ENCODE results near the gene TARBP1. TPM values are rescaled to one million over a fixed set of nuclear protein-coding genes. Genes with fewer than 3 reads are reported as not detected.

TARBP1 gene
- total and polyA plus RNA-seq, 2 donors (not counting 1 experiment from before 2014, with no cell fraction given): 35.4 to 71.5 TPM

DNA sequence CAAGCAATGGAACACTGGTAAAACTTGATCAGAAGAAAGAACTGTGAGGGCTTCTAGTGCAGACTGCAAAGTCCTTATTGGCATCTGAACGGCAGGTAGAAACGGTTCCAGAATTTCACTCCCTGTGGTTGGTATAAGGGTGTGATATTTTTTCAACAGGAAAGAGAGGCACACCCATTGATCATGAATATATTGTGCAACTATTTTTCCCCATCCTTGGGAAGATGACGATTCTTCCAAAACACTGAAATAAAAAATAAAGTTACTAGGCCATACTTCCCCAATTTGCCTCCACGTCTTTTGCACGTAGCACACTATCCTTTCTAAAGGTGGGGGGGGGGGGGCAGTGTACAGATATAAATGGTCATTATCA, 49.6 kb downstream of the TARBP1 start:
- H3K79me2 ChIP-seq (ENCODE audit: control insufficient read depth, insufficient read depth, low read length): no peaks in the 10 kb centered on the region
- no peaks in the 10 kb centered on the region for H4K20me1 ChIP-seq (ENCODE audit: control insufficient read depth, insufficient read depth, low read length, poor library complexity, severe bottlenecking)
- POLR2A ChIA-PET: no interaction called here
- no peaks in the 10 kb centered on the region for H3K27me3 Mint-ChIP-seq
- H3K4me1 Mint-ChIP-seq: peaks cover 8% of the 10 kb centered on the region
- intact Hi-C loops (cut with micrococcal nuclease): no loop called here
- no peak overlapping the region for H3K27ac Mint-ChIP-seq
- no peak for TF ChIP-seq EZH2 (IDR thresholded peaks at IDR 0.05; ENCODE audit: borderline replicate concordance, insufficient read depth, low read depth, low read length, poor library complexity, severe bottlenecking)
- TF ChIP-seq, protein P1, sequence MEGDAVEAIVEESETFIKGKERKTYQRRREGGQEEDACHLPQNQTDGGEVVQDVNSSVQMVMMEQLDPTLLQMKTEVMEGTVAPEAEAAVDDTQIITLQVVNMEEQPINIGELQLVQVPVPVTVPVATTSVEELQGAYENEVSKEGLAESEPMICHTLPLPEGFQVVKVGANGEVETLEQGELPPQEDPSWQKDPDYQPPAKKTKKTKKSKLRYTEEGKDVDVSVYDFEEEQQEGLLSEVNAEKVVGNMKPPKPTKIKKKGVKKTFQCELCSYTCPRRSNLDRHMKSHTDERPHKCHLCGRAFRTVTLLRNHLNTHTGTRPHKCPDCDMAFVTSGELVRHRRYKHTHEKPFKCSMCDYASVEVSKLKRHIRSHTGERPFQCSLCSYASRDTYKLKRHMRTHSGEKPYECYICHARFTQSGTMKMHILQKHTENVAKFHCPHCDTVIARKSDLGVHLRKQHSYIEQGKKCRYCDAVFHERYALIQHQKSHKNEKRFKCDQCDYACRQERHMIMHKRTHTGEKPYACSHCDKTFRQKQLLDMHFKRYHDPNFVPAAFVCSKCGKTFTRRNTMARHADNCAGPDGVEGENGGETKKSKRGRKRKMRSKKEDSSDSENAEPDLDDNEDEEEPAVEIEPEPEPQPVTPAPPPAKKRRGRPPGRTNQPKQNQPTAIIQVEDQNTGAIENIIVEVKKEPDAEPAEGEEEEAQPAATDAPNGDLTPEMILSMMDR (IDR thresholded peaks at IDR 0.05): no peak
- H3K9me3 Mint-ChIP-seq (ENCODE audit: insufficient read depth): no peaks in the 10 kb centered on the region
- WGBS (ENCODE audit: insufficient coverage): no CpG with 5 or more reads among the region's 5 CpGs
- ATAC-seq (ENCODE audit: low read depth) (no peak), DNase-seq (no peak)
- H3K9me3 ChIP-seq (ENCODE audit: control extremely low read depth in 1 of 3, control insufficient read depth in 2 of 3, insufficient read depth in 1 of 3, low read length in 2 of 3): no peaks in the 10 kb centered on the region
- H3K36me3 ChIP-seq (replicated peaks in 1 of 2; ENCODE audit: control extremely low read depth in 1 of 2, control insufficient read depth in 1 of 2, extremely low read depth in 1 of 2, insufficient read depth in 2 of 2, low read length in 1 of 2): peaks cover 26 to 49% of the 10 kb centered on the region in 2 experiments
- no peak overlapping the region for H2AFZ ChIP-seq (ENCODE audit: insufficient read depth, low read depth, low read length, poor library complexity, severe bottlenecking)
- no peak overlapping the region for H3K4me3 Mint-ChIP-seq
- no peak overlapping the region for H3K27ac ChIP-seq (ENCODE audit: low read length in 2 of 2)
- CTCF ChIA-PET: no interaction called here
- H3K4me3 ChIP-seq (ENCODE audit: control extremely low read depth in 1 of 5, extremely low read depth in 1 of 5, insufficient read depth in 1 of 5, low read depth in 2 of 5, low read length in 4 of 5): no peak overlapping the region
- no peak overlapping the region for H3K9ac ChIP-seq (ENCODE audit: low read length)
- no peaks in the 10 kb centered on the region for H3K27me3 ChIP-seq (replicated peaks in 1 of 4; ENCODE audit: control extremely low read depth in 1 of 4, control insufficient read depth in 3 of 4, insufficient read depth in 4 of 4, low read length in 3 of 4)
- H3K4me1 ChIP-seq (ENCODE audit: control insufficient read depth in 2 of 2, insufficient read depth in 2 of 2, low read length in 2 of 2): no peaks in the 10 kb centered on the region
- H3K4me2 ChIP-seq (replicated peaks; ENCODE audit: low read depth, low read length, poor library complexity, severe bottlenecking): no peak overlapping the region

DNA sequence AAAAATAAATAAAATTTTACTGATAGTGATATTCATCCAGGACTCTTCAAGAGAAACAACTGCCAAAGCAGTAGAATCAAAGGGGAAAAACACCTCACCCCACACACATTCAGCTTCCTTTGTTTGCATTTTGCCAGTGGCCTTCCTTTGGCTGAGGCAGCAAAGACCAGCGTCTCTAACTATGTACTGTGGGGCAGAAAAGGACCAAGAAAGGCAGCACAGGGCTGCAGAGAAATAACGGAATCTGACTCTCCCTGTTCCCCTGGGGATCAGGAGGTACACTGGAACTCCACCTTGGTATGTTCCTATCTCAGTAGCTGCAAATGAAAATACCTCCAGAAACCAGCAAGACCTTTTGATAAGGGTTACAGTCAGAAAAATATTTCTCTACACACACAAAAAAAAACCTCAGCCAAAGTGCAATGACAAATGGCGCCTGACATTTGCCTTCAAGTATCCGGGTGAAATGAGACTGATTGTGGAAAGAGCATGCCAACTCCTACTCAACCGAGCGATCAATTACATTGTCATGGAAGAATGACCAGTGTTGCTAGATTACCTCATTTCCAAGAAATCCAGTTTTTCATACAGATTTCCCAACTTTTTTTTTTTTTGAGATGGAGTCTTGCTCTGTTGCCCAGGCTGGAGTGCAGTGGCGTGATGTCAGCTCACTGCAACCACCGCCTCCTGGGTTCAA, 50.9 kb downstream of the TARBP1 start:
- H3K27me3 ChIP-seq (replicated peaks in 1 of 4; ENCODE audit: control extremely low read depth in 1 of 4, control insufficient read depth in 3 of 4, insufficient read depth in 4 of 4, low read length in 3 of 4): no peaks in the 10 kb centered on the region
- TF ChIP-seq EZH2 (IDR thresholded peaks at IDR 0.05; ENCODE audit: borderline replicate concordance, insufficient read depth, low read depth, low read length, poor library complexity, severe bottlenecking): no peak
- TF ChIP-seq, protein P1 (IDR thresholded peaks at IDR 0.05): no peak
- H3K4me2 ChIP-seq (replicated peaks; ENCODE audit: low read depth, low read length, poor library complexity, severe bottlenecking): no peak overlapping the region
- no peak overlapping the region for H3K9ac ChIP-seq (ENCODE audit: low read length)
- no peaks in the 10 kb centered on the region for H3K27me3 Mint-ChIP-seq
- H3K27ac Mint-ChIP-seq: no peak overlapping the region
- H3K27ac ChIP-seq (ENCODE audit: low read length in 2 of 2): no peak overlapping the region
- H4K20me1 ChIP-seq (ENCODE audit: control insufficient read depth, insufficient read depth, low read length, poor library complexity, severe bottlenecking): no peaks in the 10 kb centered on the region
- no peak overlapping the region for H3K4me3 ChIP-seq (ENCODE audit: control extremely low read depth in 1 of 5, extremely low read depth in 1 of 5, insufficient read depth in 1 of 5, low read depth in 2 of 5, low read length in 4 of 5)
- POLR2A ChIA-PET: no interaction called here
- no peaks in the 10 kb centered on the region for H3K4me1 ChIP-seq (ENCODE audit: control insufficient read depth in 2 of 2, insufficient read depth in 2 of 2, low read length in 2 of 2)
- H3K4me3 Mint-ChIP-seq: no peak overlapping the region
- no peaks in the 10 kb centered on the region for H3K9me3 Mint-ChIP-seq (ENCODE audit: insufficient read depth)
- CTCF ChIA-PET: no interaction called here
- no peaks in the 10 kb centered on the region for H3K9me3 ChIP-seq (ENCODE audit: control extremely low read depth in 1 of 3, control insufficient read depth in 2 of 3, insufficient read depth in 1 of 3, low read length in 2 of 3)
- 91% methylated on average over 6 of the region's 8 CpGs for WGBS (ENCODE audit: insufficient coverage)
- ATAC-seq (ENCODE audit: low read depth): no peak
- peaks cover 21 to 46% of the 10 kb centered on the region in 2 experiments for H3K36me3 ChIP-seq (replicated peaks in 1 of 2; ENCODE audit: control extremely low read depth in 1 of 2, control insufficient read depth in 1 of 2, extremely low read depth in 1 of 2, insufficient read depth in 2 of 2, low read length in 1 of 2)
- no peak for DNase-seq
- H2AFZ ChIP-seq (ENCODE audit: insufficient read depth, low read depth, low read length, poor library complexity, severe bottlenecking): no peak overlapping the region
- H3K79me2 ChIP-seq (ENCODE audit: control insufficient read depth, insufficient read depth, low read length): no peaks in the 10 kb centered on the region
- intact Hi-C loops (cut with micrococcal nuclease): no loop called here
- no peaks in the 10 kb centered on the region for H3K4me1 Mint-ChIP-seq
